Activated T-cell treated with anti-CD3 and anti-CD28 coated beads, Interleukin-2, amount 50 U/mL, for 72 hours (primary cell): ENCODE results near the gene JUN. TPM values are rescaled to one million over a fixed set of nuclear protein-coding genes. Genes with fewer than 3 reads are reported as not detected.
A peak's percentile ranks its signal among the peaks of the same experiment; 100 is the strongest.

Experiments used
- ATAC-seq, 2 donors: fragments of 150-1000 bp; cut with Tn5 transposase; replicated peaks in 1 of 2; 2 replicates each; pipeline ENCODE4 v1.10.0; 2021; ENCODE audit warnings: moderate library complexity in 2 of 2, mild to moderate bottlenecking in 1 of 2
- DNase-seq, 2 donors: peaks; one replicate each; pipeline ENCODE4 v3.0.0; 2021 to 2022; ENCODE audit warnings: mixed read lengths in 1 of 2
- H3K27ac Mint-ChIP-seq: one replicate; pipeline ENCODE4 v1.8.0; 2022; ENCODE audit warnings: mild to moderate bottlenecking, moderate library complexity, mixed read lengths
- H3K27me3 Mint-ChIP-seq: one replicate; pipeline ENCODE4 v1.8.0; 2022; ENCODE audit warnings: low read depth, mixed read lengths
- H3K36me3 Mint-ChIP-seq, 2 donors: one replicate each; pipeline ENCODE4 v1.8.0; 2022; ENCODE audit warnings: mixed read lengths in 2 of 2, mild to moderate bottlenecking in 1 of 2; ENCODE audit not compliant: insufficient read depth in 2 of 2
- H3K4me1 Mint-ChIP-seq: one replicate; pipeline ENCODE4 v1.8.0; 2022; ENCODE audit warnings: low read depth, mixed read lengths
- H3K4me3 Mint-ChIP-seq, 2 donors: one replicate each; pipeline ENCODE4 v1.8.0; 2022; ENCODE audit warnings: mild to moderate bottlenecking in 2 of 2, mixed read lengths in 2 of 2, moderate library complexity in 2 of 2
- H3K9me3 Mint-ChIP-seq, 2 donors: one replicate each; pipeline ENCODE4 v1.8.0; 2022; ENCODE audit warnings: mixed read lengths in 2 of 2
- total RNA-seq, 2 donors: library from RNA; stranded (reverse); gene quantifications; one replicate each; pipeline ENCODE4 v1.2.3, GENCODE V29; 2022

Gene JUN
- total RNA-seq, 2 donors from 2014 or later: 36.5 to 40.5 TPM

GRCh38 chr1:58785442-58786058 is 1.7 kb upstream of the JUN start:
- no peak for ATAC-seq
- H3K4me3 Mint-ChIP-seq: peak overlapping the region; percentile 78 to 94
- no peaks in the 10 kb centered on the region for H3K27me3 Mint-ChIP-seq
- DNase-seq: peak; percentile 29 to 35
- peaks cover 19 to 20% of the 10 kb centered on the region in 2 donors for H3K36me3 Mint-ChIP-seq
- H3K27ac Mint-ChIP-seq: no peak overlapping the region
- H3K9me3 Mint-ChIP-seq: peaks cover 3 to 7% of the 10 kb centered on the region in 2 donors
- H3K4me1 Mint-ChIP-seq: peaks cover 13% of the 10 kb centered on the region

DNA sequence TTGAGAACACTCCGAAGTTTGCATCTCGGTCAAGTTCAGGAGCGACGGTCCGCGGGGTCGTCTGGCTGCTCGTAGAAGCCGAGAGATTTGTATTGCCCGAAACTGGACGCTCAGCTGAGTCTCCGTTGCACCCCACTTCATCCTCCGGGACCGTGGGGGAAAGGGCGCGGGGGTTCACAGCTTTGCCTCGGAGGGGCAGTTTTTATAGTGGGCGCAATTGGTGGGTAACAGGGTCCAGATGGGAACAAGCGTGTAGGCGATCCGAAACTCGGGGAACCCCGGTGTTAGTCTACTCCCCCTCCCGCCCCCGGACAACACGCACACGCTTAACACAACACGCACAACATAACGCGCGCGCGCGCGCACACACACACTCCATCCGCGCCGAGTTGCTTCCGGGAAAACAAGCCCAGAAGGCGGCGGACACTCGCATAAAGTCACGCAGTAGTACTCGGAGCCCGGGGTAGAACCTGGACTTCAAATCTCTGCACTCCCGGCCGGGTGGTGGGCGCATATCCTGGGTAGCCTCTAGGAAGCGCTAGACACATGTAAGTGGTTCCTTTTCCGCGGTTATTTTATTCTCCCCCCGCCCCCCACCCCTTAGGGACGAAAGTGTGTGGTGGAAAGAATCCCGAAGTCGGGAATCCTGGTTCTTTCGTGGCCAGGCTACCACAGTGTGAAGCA is 1.1 kb upstream of the JUN start:
- H3K27ac Mint-ChIP-seq: peak overlapping the region; percentile 79
- peak overlapping the region; percentile 78 to 94 for H3K4me3 Mint-ChIP-seq
- DNase-seq: peak; percentile 83 to 84
- ATAC-seq: peak; percentile 4 to 7
- peaks cover 16% of the 10 kb centered on the region for H3K4me1 Mint-ChIP-seq
- H3K9me3 Mint-ChIP-seq: peaks cover 3 to 7% of the 10 kb centered on the region in 2 donors
- peaks cover 6% of the 10 kb centered on the region for H3K27me3 Mint-ChIP-seq
- peaks cover 19 to 20% of the 10 kb centered on the region in 2 donors for H3K36me3 Mint-ChIP-seq

- H3K4me1 Mint-ChIP-seq: peaks cover 16% of the 10 kb centered on the region
- peak; percentile 55 to 62 for DNase-seq
- peaks cover 8 to 16% of the 10 kb centered on the region in 2 donors for H3K36me3 Mint-ChIP-seq
- H3K27ac Mint-ChIP-seq: peak overlapping the region; percentile 88
- peak; percentile 0 to 1 for ATAC-seq
- H3K4me3 Mint-ChIP-seq: peak overlapping the region; percentile 78 to 94
- peaks cover 0 to 4% of the 10 kb centered on the region in 2 donors for H3K9me3 Mint-ChIP-seq
- peaks cover 14% of the 10 kb centered on the region for H3K27me3 Mint-ChIP-seq
Measured at GRCh38 chr1:58783090-58783992, 506 bp downstream of the JUN start.

DNA sequence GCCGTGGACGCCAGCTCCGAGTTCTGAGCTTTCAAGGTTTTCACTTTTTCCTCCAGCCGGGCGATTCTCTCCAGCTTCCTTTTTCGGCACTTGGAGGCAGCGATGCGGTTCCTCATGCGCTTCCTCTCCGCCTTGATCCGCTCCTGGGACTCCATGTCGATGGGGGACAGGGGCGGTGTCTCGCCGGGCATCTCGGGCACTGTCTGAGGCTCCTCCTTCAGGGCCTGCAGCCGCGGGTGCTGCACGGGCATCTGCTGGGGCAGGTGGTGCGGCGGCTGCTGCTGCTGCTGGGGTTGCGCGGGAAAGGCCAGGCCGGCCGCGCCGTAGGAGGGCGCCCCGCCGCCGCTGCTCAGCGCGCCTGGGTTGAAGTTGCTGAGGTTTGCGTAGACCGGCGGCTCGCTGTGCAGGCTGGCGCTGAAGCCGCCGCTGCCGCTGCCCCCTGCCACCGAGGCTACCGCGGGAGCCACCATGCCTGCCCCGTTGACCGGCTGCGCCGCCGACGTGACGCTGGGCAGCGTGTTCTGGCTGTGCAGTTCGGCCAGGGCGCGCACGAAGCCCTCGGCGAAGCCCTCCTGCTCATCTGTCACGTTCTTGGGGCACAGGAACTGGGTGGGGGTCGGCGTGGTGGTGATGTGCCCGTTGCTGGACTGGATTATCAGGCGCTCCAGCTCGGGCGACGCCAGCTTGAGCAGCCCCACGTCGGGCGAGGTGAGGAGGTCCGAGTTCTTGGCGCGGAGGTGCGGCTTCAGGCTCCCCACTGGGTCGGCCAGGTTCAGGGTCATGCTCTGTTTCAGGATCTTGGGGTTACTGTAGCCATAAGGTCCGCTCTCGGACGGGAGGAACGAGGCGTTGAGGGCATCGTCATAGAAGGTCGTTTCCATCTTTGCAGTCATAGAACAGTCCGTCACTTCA is 1.4 kb downstream of the JUN start:
- DNase-seq (peak; percentile 67 to 80), ATAC-seq (peak; percentile 5 to 8)
- Mint-ChIP-seq H3K27me3 (peaks cover 14% of the 10 kb centered on the region), H3K36me3 (peaks cover 5 to 12% of the 10 kb centered on the region in 2 donors), H3K4me1 (peaks cover 16% of the 10 kb centered on the region), H3K9me3 (no peaks in the 10 kb centered on the region), H3K27ac (peak overlapping the region; percentile 92), H3K4me3 (peak overlapping the region; percentile 78 to 94)

GRCh38 chr1:58781541-58782177 is 2.2 kb downstream of the JUN start:
- peaks cover 16% of the 10 kb centered on the region for H3K4me1 Mint-ChIP-seq

DNA sequence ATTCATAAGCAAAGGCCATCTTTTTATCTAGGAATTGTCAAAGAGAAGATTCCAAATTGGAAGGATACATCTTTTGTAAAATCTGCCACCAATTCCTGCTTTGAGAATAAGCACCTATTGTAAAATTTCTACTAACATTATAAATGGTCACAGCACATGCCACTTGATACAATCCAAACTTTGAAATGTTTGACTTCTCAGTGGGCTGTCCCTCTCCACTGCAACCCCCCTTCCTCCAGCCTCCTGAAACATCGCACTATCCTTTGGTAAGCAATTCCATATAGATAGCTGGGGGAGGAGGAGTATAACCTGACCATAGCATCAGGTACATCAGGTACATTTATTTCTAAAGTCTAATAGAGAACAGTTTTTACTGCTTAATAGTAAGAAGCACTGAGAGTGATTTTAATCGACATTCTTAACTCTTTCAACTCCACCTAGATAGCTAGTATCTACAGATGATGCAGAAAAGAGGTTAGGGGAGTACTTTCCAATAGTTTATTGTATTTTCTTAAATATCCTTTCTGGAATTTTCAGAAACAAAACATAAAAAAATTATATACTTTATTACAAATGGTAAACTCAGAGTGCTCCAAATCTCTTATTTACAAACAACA is 2.9 kb downstream of the JUN start:
- peaks cover 14% of the 10 kb centered on the region for H3K27me3 Mint-ChIP-seq
- no peak for DNase-seq
- H3K4me3 Mint-ChIP-seq: peak overlapping the region; percentile 78 to 94
- ATAC-seq: no peak
- no peaks in the 10 kb centered on the region for H3K9me3 Mint-ChIP-seq
- peaks cover 16% of the 10 kb centered on the region for H3K4me1 Mint-ChIP-seq
- peaks cover 5 to 11% of the 10 kb centered on the region in 2 donors for H3K36me3 Mint-ChIP-seq
- peak overlapping the region; percentile 33 for H3K27ac Mint-ChIP-seq

More at GRCh38 chr1:58781541-58782177, 2.2 kb downstream of the JUN start:
- peaks cover 5 to 11% of the 10 kb centered on the region in 2 donors for H3K36me3 Mint-ChIP-seq
- peaks cover 14% of the 10 kb centered on the region for H3K27me3 Mint-ChIP-seq
- ATAC-seq (no peak), DNase-seq (peak; percentile 61 to 74)
- peak overlapping the region; percentile 78 to 94 for H3K4me3 Mint-ChIP-seq
- no peaks in the 10 kb centered on the region for H3K9me3 Mint-ChIP-seq
- H3K27ac Mint-ChIP-seq: peak overlapping the region; percentile 92

GRCh38 chr1:58780411-58780810 is 3.4 kb downstream of the JUN start:
- ATAC-seq (no peak), DNase-seq (no peak)
- H3K36me3 Mint-ChIP-seq: peaks cover 5 to 11% of the 10 kb centered on the region in 2 donors
- peaks cover 14% of the 10 kb centered on the region for H3K27me3 Mint-ChIP-seq
- peaks cover 16% of the 10 kb centered on the region for H3K4me1 Mint-ChIP-seq
- H3K27ac Mint-ChIP-seq: no peak overlapping the region
- peak overlapping the region; percentile 31 to 53 for H3K4me3 Mint-ChIP-seq
- H3K9me3 Mint-ChIP-seq: no peaks in the 10 kb centered on the region

DNA sequence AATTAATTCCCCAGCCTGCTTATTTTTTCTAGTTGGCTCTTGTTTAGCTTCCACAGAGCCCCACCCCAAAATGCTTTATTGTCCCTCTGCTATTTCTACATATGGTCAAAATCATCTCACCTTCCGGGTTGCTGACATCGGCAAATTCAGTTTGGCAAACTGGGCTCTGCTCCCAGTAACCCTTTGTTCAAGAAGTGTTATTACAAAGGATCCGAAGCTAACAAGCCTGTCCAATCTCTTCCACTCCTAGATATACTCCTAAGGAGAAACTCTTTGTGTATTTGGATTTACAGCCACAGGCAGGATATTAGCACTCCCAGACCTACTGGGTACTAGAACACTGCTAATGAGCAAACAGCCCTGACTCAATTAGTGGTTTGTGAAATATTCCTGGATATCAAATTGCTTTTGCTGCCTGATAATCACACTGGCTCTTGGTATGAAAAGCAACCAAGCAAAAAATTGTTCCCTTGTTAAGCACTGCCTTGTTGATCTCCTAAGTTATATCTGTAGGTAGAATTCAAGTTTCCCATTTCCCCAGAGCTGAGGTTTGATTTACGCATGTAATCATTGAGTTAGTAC is 4.0 kb downstream of the JUN start:
- DNase-seq (no peak), ATAC-seq (no peak)
- Mint-ChIP-seq H3K4me1 (peaks cover 16% of the 10 kb centered on the region), H3K27me3 (peaks cover 14% of the 10 kb centered on the region), H3K27ac (no peak overlapping the region), H3K36me3 (peaks cover 5 to 11% of the 10 kb centered on the region in 2 donors), H3K4me3 (peak overlapping the region in 1 of 2 donors; percentile 31), H3K9me3 (no peaks in the 10 kb centered on the region)

- ATAC-seq (no peak), DNase-seq (no peak)
- Mint-ChIP-seq H3K4me3 (no peak overlapping the region), H3K27me3 (peaks cover 14% of the 10 kb centered on the region), H3K27ac (no peak overlapping the region), H3K36me3 (peaks cover 5 to 10% of the 10 kb centered on the region in 2 donors), H3K4me1 (peaks cover 16% of the 10 kb centered on the region), H3K9me3 (no peaks in the 10 kb centered on the region)
Measured at GRCh38 chr1:58779059-58779754, 4.6 kb downstream of the JUN start.

DNA sequence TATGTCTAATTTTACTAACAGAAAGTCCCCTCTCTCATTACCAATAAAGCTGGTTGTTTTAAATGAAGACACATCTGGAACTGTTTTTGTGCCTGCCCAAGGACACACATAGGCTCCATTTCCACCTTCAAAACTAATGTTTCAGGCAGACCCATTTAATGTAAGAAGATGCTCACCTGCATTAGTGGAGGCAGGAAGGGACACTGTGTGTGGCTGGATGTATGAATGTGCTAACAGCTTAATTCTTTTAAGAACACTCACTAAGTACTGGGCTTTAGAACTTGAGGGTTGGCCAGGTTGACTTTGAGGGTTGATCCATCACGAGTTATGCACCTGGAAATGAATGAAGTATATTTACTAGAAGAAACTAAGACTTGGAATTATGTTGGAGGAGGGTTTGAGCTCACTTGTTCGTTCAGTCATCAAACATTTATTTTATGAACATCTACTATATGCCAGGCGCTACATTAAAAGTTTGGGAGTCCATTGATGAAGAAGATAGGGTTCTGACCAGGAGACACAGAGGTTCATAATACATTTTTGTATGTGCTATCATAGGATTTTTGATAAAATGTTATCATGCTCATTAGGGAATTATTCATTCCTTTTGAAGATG is 5.4 kb downstream of the JUN start:
- H3K27ac Mint-ChIP-seq: peak overlapping the region; percentile 16
- DNase-seq (no peak), ATAC-seq (no peak)
- peaks cover 5 to 10% of the 10 kb centered on the region in 2 donors for H3K36me3 Mint-ChIP-seq
- no peaks in the 10 kb centered on the region for H3K9me3 Mint-ChIP-seq
- peaks cover 21% of the 10 kb centered on the region for H3K4me1 Mint-ChIP-seq
- H3K4me3 Mint-ChIP-seq: no peak overlapping the region
- H3K27me3 Mint-ChIP-seq: peaks cover 14% of the 10 kb centered on the region
